OCI-LY3 (cell line): Measurements from ENCODE around the gene EYA4.

Experiments used
- H2AFZ ChIP-seq: fragments of 200-600, 300-600 bp; shearing (Covaris generic); 2 replicates; pipeline ENCODE4 v1.6.0; 2014; ENCODE audit warnings: antibody characterized with exemption, low read depth, low read length
- H3K27ac ChIP-seq: fragments of 200-600, 300-600 bp; sonication (generic); 2 replicates; pipeline ENCODE4 v1.5.1; 2014; ENCODE audit warnings: mild to moderate bottlenecking, low read length, moderate library complexity, mixed read lengths
- H3K27me3 ChIP-seq: fragments of 200-600, 300-600 bp; sonication (generic); 2 replicates; pipeline ENCODE4 v1.6.1; 2014; ENCODE audit warnings: low read depth, low read length, mixed read lengths
- H3K36me3 ChIP-seq: fragments of 200-600, 300-600 bp; sonication (generic); replicated peaks from 2 replicates; pipeline ENCODE3; 2014; ENCODE audit warnings: low read depth, low read length, mixed read lengths
- H3K4me1 ChIP-seq: fragments of 300-600, 200-600 bp; sonication (generic); 2 replicates; pipeline ENCODE4 v1.6.1; 2014; ENCODE audit warnings: low read length, mixed read lengths
- H3K4me2 ChIP-seq: fragments of 200-600, 300-600 bp; sonication (generic); 2 replicates; pipeline ENCODE4 v1.6.1; 2014; ENCODE audit warnings: low read length, mixed read lengths
- H3K4me3 ChIP-seq: fragments of 300-600, 200-600 bp; sonication (generic); 2 replicates; pipeline ENCODE4 v1.5.1; 2014; ENCODE audit warnings: antibody characterized with exemption, mild to moderate bottlenecking, low read length, moderate library complexity
- H3K79me2 ChIP-seq: fragments of 300-600, 200-600 bp; shearing (Covaris generic); 2 replicates; pipeline ENCODE4 v1.6.1; 2014; ENCODE audit warnings: mild to moderate bottlenecking, low read length, mixed read lengths
- H3K9ac ChIP-seq: fragments of 300-600, 200-600 bp; shearing (Covaris generic); 2 replicates; pipeline ENCODE4 v1.6.0; 2014; ENCODE audit warnings: mild to moderate bottlenecking, low read length, moderate library complexity
- H3K9me3 ChIP-seq: fragments of 200-600, 300-600 bp; shearing (Covaris generic); 2 replicates; pipeline ENCODE4 v1.6.1; 2014; ENCODE audit warnings: low read length, mixed read lengths; ENCODE audit not compliant: insufficient read depth
- H4K20me1 ChIP-seq: fragments of 200-600, 300-600 bp; sonication (generic); 2 replicates; pipeline ENCODE4 v1.6.1; 2016; ENCODE audit warnings: low read length, mixed read lengths; ENCODE audit not compliant: insufficient read depth
- CTCF ChIP-seq: fragments of 200-600, 300-600 bp; sonication (generic); IDR thresholded peaks from 2 replicates; pipeline ENCODE4 v1.5.1; 2014; ENCODE audit warnings: antibody characterized with exemption, low read length, low read depth
- EZH2phosphoT487 ChIP-seq: fragments of 200-600 bp; shearing (Covaris generic); IDR thresholded peaks from 2 replicates; pipeline ENCODE4 v1.6.1; 2018; ENCODE audit warnings: antibody characterized with exemption, mixed run types, low read depth

The EYA4 gene

DNA sequence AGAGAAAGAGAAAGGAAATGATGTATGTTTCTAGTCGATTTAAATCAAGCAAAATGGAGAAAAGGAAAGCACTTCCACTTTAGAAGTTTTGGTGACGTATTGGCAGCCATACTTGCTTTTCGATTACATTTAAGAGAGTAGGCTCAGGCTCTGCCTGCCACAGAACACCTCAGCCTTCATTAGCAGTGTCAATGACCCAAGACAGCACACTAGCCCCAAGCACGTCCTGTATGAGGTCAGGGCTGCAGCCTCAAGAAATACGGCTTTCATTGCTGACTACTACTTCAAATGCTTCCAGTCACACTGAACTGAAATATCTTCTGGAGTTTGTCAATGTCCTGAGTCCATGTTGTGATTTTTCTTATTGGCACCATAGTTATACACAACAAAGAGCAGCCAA, 285.3 kb downstream of the EYA4 start:
- Histone ChIP-seq H3K79me2 (no peaks in the 10 kb centered on the region), H3K4me2 (no peak overlapping the region), H3K36me3 (no peaks in the 10 kb centered on the region), H2AFZ (no peak overlapping the region), H3K4me1 (no peaks in the 10 kb centered on the region), H4K20me1 (no peaks in the 10 kb centered on the region), H3K27me3 (no peaks in the 10 kb centered on the region), H3K9ac (no peak overlapping the region), H3K9me3 (no peaks in the 10 kb centered on the region), H3K27ac (no peak overlapping the region), H3K4me3 (no peak overlapping the region)
- no peak for TF ChIP-seq CTCF
- no peak for TF ChIP-seq EZH2phosphoT487

DNA sequence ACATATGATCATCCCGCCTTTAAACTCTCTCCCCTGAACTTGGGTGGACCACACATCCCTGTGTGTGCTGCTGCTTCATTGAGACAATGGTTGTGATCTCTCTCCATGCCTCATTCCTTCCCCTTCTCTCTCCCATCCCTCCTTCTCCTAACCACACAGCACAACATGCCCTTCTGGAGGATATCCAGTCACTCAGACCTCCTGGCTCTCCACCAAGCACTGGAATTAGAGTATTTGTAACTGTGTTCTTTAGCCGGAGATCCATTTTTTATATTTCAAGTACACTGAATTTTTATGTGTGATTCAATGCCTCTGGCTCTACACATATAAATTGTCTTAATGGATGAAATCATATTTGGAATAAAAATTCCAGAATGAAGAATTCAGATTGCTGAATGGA, 287.4 kb downstream of the EYA4 start:
- Histone ChIP-seq H3K4me3 (no peak overlapping the region), H3K27ac (no peak overlapping the region), H3K4me2 (no peak overlapping the region), H3K27me3 (no peaks in the 10 kb centered on the region), H3K36me3 (no peaks in the 10 kb centered on the region), H3K9me3 (no peaks in the 10 kb centered on the region), H2AFZ (no peak overlapping the region), H3K9ac (no peak overlapping the region), H4K20me1 (no peaks in the 10 kb centered on the region), H3K4me1 (no peaks in the 10 kb centered on the region), H3K79me2 (no peaks in the 10 kb centered on the region)
- TF ChIP-seq EZH2phosphoT487 (no peak), CTCF (no peak)

GRCh38 chr6:133532908-133533307, 291.8 kb downstream of the EYA4 start:
- TF ChIP-seq EZH2phosphoT487 (no peak), CTCF (no peak)

GRCh38 chr6:133539502-133540259, 298.5 kb downstream of the EYA4 start:
- H3K4me2 ChIP-seq: no peak overlapping the region
- no peaks in the 10 kb centered on the region for H4K20me1 ChIP-seq
- H3K9ac ChIP-seq: no peak overlapping the region
- no peak overlapping the region for H3K27ac ChIP-seq
- no peaks in the 10 kb centered on the region for H3K36me3 ChIP-seq
- no peaks in the 10 kb centered on the region for H3K4me1 ChIP-seq
- peaks cover 11% of the 10 kb centered on the region; the same call in 1 of the 2 replicates for H3K27me3 ChIP-seq
- H3K79me2 ChIP-seq: no peaks in the 10 kb centered on the region
- H3K9me3 ChIP-seq: no peaks in the 10 kb centered on the region
- H3K4me3 ChIP-seq: no peak overlapping the region
- no peak overlapping the region for H2AFZ ChIP-seq
- no peak for TF ChIP-seq CTCF
- TF ChIP-seq EZH2phosphoT487: no peak

More at GRCh38 chr6:133532908-133533307, 291.8 kb downstream of the EYA4 start:
- Histone ChIP-seq H3K4me3 (no peak overlapping the region), H3K4me1 (no peaks in the 10 kb centered on the region), H4K20me1 (no peaks in the 10 kb centered on the region), H3K36me3 (no peaks in the 10 kb centered on the region), H3K9me3 (no peaks in the 10 kb centered on the region), H3K79me2 (no peaks in the 10 kb centered on the region), H2AFZ (no peak overlapping the region), H3K4me2 (no peak overlapping the region), H3K27ac (no peak overlapping the region), H3K9ac (no peak overlapping the region), H3K27me3 (no peaks in the 10 kb centered on the region; the same call in 1 of the 2 replicates)
